Neural progenitor cell (in vitro differentiated cells): Measurements from ENCODE around the gene IPCEF1. TPM values are rescaled to one million over a fixed set of nuclear protein-coding genes. Genes with fewer than 3 reads are reported as not detected.

Experiments used
- DNase-seq: peaks from one replicate; pipeline ENCODE4 v3.0.0-alpha.2; 2016; ENCODE audit warnings: low spot score
- H2AFZ ChIP-seq: fragments of 200-600 bp; sonication (generic); replicated peaks from 2 replicates; pipeline ENCODE4 v1.6.1; 2016; ENCODE audit warnings: antibody characterized with exemption
- H3F3A ChIP-seq: fragments of 200-600 bp; sonication (generic); 2 replicates; pipeline ENCODE4 v1.6.1; 2016; ENCODE audit warnings: antibody characterized with exemption, low read depth
- H3K27ac ChIP-seq: fragments of 200-600 bp; sonication (generic); 2 replicates; pipeline ENCODE4 v1.5.1; 2016; ENCODE audit warnings: mild to moderate bottlenecking
- H3K27me3 ChIP-seq: fragments of 200-600 bp; sonication (generic); 2 replicates; pipeline ENCODE4 v1.6.1; 2016; ENCODE audit warnings: mild to moderate bottlenecking, moderate library complexity
- H3K36me3 ChIP-seq: fragments of 200-600 bp; sonication (generic); 2 replicates; pipeline ENCODE4 v1.5.1; 2016
- H3K4me1 ChIP-seq: fragments of 200-600 bp; sonication (generic); 2 replicates; pipeline ENCODE4 v1.6.1; 2016; ENCODE audit warnings: mixed run types
- H3K4me2 ChIP-seq: fragments of 200-600 bp; sonication (generic); 2 replicates; pipeline ENCODE4 v1.6.1; 2016
- H3K4me3 ChIP-seq: fragments of 200-600 bp; sonication (generic); 2 replicates; pipeline ENCODE4 v1.5.1; 2016
- H3K79me2 ChIP-seq: fragments of 200-600 bp; sonication (generic); 2 replicates; pipeline ENCODE4 v1.6.1; 2016; ENCODE audit warnings: low read depth
- H3K9ac ChIP-seq: fragments of 200-600 bp; sonication (generic); 2 replicates; pipeline ENCODE4 v1.6.1; 2016
- H3K9me3 ChIP-seq: fragments of 200-600 bp; sonication (generic); 2 replicates; pipeline ENCODE4 v1.5.1; 2016; ENCODE audit warnings: low read depth
- H4K20me1 ChIP-seq: fragments of 200-600 bp; sonication (generic); 2 replicates; pipeline ENCODE4 v1.6.1; 2016; ENCODE audit warnings: low read depth
- H3K27ac Mint-ChIP-seq: 3 replicates; pipeline ENCODE4 v1.8.0; 2021; ENCODE audit warnings: mixed read lengths
- H3K27me3 Mint-ChIP-seq: 2 replicates; pipeline ENCODE4 v1.8.0; 2022; ENCODE audit warnings: low read depth, mild to moderate bottlenecking, inconsistent platforms, moderate library complexity, mixed read lengths; ENCODE audit not compliant: insufficient read depth
- H3K36me3 Mint-ChIP-seq: 3 replicates; pipeline ENCODE4 v1.8.0; 2021; ENCODE audit warnings: mixed read lengths
- H3K4me1 Mint-ChIP-seq: 3 replicates; pipeline ENCODE4 v1.8.0; 2021; ENCODE audit warnings: mixed read lengths
- H3K4me3 Mint-ChIP-seq: 3 replicates; pipeline ENCODE4 v1.8.0; 2021; ENCODE audit warnings: mild to moderate bottlenecking, moderate library complexity, mixed read lengths
- H3K9me3 Mint-ChIP-seq: 3 replicates; pipeline ENCODE4 v1.8.0; 2020; ENCODE audit warnings: mixed read lengths
- EZH2 ChIP-seq: fragments of 200-600 bp; sonication (generic); IDR thresholded peaks from 2 replicates; pipeline ENCODE4 v1.6.1; 2017; ENCODE audit warnings: antibody characterized with exemption, mild to moderate bottlenecking, moderate library complexity
- EZH2phosphoT487 ChIP-seq: fragments of 200-600 bp; sonication (generic); IDR thresholded peaks from 2 replicates; pipeline ENCODE4 v1.6.1; 2017; ENCODE audit warnings: antibody characterized with exemption
- total RNA-seq: library from RNA; depleted of rRNA; stranded (reverse); fragments of >200 nt; gene quantifications from 2 replicates; pipeline ENCODE4 v1.2.3, GENCODE V29; 2015; ENCODE audit warnings: low replicate concordance
- TF ChIP-seq, protein P1 (sequence below): fragments of 200-600 bp; sonication (generic); IDR thresholded peaks from 2 replicates; pipeline ENCODE4 v1.5.1; 2017; ENCODE audit warnings: antibody characterized with exemption, mild to moderate bottlenecking

The IPCEF1 gene
- total RNA-seq, 1 donor from 2014 or later = 0.13 TPM

DNA sequence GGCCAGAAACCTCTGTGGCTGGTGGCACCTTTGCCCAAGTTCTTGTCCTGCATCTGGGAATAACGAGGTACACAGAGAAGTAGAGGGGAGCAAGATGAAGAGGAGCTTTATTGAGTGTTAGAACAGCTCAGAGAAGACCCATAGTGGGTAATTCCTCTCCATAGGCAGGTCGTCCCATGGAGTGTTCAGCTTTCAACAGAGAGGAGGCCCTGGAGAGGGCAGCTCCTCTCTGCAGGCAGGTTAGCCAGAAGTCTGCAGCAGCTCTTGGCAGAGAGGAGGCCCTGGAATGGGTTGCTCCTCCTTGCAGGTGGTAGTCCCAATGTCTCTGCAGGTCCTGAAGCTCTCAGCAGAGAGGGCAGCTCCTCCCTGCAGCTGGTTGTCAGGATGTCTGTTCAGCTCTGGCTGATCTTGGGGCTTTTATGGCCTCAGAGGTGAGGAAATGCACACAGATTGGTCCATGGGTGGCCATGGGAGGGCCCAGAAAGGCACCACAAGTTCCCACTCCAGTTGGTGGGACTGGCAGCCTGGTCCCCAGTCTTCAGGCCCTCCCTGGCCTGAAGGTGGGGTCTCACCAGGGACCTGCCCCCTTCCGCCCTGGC lies 89.0 kb downstream of the IPCEF1 start:
- Histone ChIP-seq H3K4me2 (no peak overlapping the region), H3K27ac (no peak overlapping the region), H3K4me3 (no peak overlapping the region), H2AFZ (no peak overlapping the region), H3K36me3 (no peaks in the 10 kb centered on the region), H3K9ac (no peak overlapping the region), H3K9me3 (no peaks in the 10 kb centered on the region), H3K27me3 (no peaks in the 10 kb centered on the region), H3K79me2 (no peaks in the 10 kb centered on the region), H3K4me1 (no peaks in the 10 kb centered on the region), H4K20me1 (no peaks in the 10 kb centered on the region), H3F3A (no peaks in the 10 kb centered on the region)
- H3K9me3 Mint-ChIP-seq = peaks cover 12% of the 10 kb centered on the region
- H3K4me3 Mint-ChIP-seq = no peak overlapping the region
- DNase-seq = no peak
- H3K36me3 Mint-ChIP-seq = peaks cover 2% of the 10 kb centered on the region
- no peak for TF ChIP-seq EZH2phosphoT487
- no peak overlapping the region for H3K27ac Mint-ChIP-seq
- H3K4me1 Mint-ChIP-seq = no peaks in the 10 kb centered on the region
- no peaks in the 10 kb centered on the region for H3K27me3 Mint-ChIP-seq

DNA sequence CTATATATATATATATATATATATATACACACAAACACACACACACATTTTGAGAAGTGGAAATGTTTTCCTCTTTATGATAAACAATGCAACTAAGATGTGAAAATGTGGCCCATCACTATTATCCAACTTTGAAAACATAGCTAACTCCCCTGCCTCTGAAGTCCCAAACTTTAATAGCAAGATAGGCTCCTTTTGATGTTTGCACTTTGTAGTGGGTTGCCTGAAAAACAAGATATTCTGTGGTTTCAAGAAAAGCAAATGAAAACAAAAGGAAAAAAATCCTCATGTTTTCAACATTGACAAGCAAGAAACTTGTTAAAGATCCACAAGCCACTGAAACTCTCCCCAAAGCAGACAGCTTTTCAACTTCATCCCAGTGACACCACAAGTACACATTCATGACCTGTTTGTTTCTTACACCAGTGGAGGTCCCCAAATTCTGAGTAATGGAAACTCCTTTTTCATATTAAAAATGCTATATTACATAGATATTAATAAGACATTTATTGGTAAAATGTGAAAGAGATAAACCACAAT lies 90.0 kb downstream of the IPCEF1 start:
- Mint-ChIP-seq H3K36me3 (peaks cover 2% of the 10 kb centered on the region), H3K27ac (no peak overlapping the region)

DNA sequence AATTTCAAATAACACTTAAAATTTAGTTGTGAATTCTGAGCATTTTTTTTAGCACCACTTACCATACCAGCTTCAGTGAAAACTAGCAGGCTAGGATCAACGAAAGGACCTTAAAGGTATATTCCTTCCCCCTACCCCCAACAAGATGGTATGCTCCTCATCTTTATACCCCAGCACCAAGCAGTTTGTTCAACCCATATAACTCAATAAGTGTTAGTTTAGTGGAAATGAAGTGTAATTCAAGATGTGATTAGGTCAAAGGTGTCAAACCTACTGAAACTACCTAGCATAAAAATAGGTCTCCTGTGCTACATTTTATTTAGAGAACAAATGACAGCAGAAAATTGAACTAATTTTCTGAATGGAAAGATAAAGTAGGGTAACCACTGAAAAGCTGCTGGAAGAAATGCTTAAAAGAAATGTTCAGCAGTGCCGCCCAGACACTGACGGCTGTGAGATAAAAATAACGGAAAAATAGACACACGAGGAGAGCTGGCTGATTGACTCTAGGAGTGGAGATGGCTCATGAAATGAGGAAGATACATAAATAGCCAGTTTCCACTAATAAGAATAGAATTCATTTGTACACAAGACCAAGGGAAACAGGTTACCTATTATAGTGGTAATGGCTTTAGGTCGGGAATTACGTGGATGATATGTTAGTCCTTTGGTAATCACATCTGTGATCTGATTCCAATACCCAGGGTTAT lies 94.8 kb downstream of the IPCEF1 start:
- Histone ChIP-seq H3K9me3 (no peaks in the 10 kb centered on the region), H3K27ac (no peak overlapping the region)
- H3K27ac Mint-ChIP-seq = no peak overlapping the region

More for the DNA sequence above, 90.0 kb downstream of the IPCEF1 start:
- DNase-seq = no peak
- no peak overlapping the region for H3K4me2 ChIP-seq
- Mint-ChIP-seq H3K4me3 (no peak overlapping the region), H3K27me3 (no peaks in the 10 kb centered on the region), H3K9me3 (peaks cover 12% of the 10 kb centered on the region), H3K4me1 (no peaks in the 10 kb centered on the region)
- H3K27me3 ChIP-seq = no peaks in the 10 kb centered on the region
- H4K20me1 ChIP-seq = no peaks in the 10 kb centered on the region
- no peaks in the 10 kb centered on the region for H3K4me1 ChIP-seq
- H3F3A ChIP-seq = no peaks in the 10 kb centered on the region
- no peaks in the 10 kb centered on the region for H3K9me3 ChIP-seq
- no peak overlapping the region for H3K9ac ChIP-seq
- TF ChIP-seq EZH2phosphoT487 = no peak
- TF ChIP-seq, protein P1, sequence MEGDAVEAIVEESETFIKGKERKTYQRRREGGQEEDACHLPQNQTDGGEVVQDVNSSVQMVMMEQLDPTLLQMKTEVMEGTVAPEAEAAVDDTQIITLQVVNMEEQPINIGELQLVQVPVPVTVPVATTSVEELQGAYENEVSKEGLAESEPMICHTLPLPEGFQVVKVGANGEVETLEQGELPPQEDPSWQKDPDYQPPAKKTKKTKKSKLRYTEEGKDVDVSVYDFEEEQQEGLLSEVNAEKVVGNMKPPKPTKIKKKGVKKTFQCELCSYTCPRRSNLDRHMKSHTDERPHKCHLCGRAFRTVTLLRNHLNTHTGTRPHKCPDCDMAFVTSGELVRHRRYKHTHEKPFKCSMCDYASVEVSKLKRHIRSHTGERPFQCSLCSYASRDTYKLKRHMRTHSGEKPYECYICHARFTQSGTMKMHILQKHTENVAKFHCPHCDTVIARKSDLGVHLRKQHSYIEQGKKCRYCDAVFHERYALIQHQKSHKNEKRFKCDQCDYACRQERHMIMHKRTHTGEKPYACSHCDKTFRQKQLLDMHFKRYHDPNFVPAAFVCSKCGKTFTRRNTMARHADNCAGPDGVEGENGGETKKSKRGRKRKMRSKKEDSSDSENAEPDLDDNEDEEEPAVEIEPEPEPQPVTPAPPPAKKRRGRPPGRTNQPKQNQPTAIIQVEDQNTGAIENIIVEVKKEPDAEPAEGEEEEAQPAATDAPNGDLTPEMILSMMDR = no peak
- no peak for TF ChIP-seq EZH2
- H3K27ac ChIP-seq = no peak overlapping the region
- no peaks in the 10 kb centered on the region for H3K36me3 ChIP-seq
- no peak overlapping the region for H2AFZ ChIP-seq
- H3K79me2 ChIP-seq = no peaks in the 10 kb centered on the region
- H3K4me3 ChIP-seq = no peak overlapping the region

More for the DNA sequence above, 94.8 kb downstream of the IPCEF1 start:
- H4K20me1 ChIP-seq = no peaks in the 10 kb centered on the region
- Mint-ChIP-seq H3K36me3 (no peaks in the 10 kb centered on the region), H3K9me3 (peaks cover 12% of the 10 kb centered on the region), H3K4me3 (no peak overlapping the region), H3K27me3 (no peaks in the 10 kb centered on the region), H3K4me1 (no peaks in the 10 kb centered on the region)
- H3K36me3 ChIP-seq = no peaks in the 10 kb centered on the region
- H3K4me1 ChIP-seq = no peaks in the 10 kb centered on the region
- no peaks in the 10 kb centered on the region for H3F3A ChIP-seq
- H3K79me2 ChIP-seq = no peaks in the 10 kb centered on the region
- TF ChIP-seq, protein P1 = no peak
- TF ChIP-seq EZH2 = no peak
- TF ChIP-seq EZH2phosphoT487 = no peak
- no peak overlapping the region for H2AFZ ChIP-seq
- H3K4me2 ChIP-seq = no peak overlapping the region
- H3K4me3 ChIP-seq = no peak overlapping the region
- H3K9ac ChIP-seq = no peak overlapping the region
- no peak for DNase-seq
- no peaks in the 10 kb centered on the region for H3K27me3 ChIP-seq
